Heart left ventricle (tissue), 16 donors: ENCODE data around the gene SLK. TPM values are rescaled to one million over a fixed set of nuclear protein-coding genes. Genes with fewer than 3 reads are reported as not detected.

Experiments used
- ATAC-seq, 4 donors: fragments of 200-7000 bp; cut with Tn5 transposase; one replicate each; pipeline ENCODE4 v1.9.1; 2020 to 2022; ENCODE audit warnings: moderate library complexity in 4 of 4, mild to moderate bottlenecking in 3 of 4, moderate number of reproducible peaks in 1 of 4
- DNase-seq, 5 donors: peaks; one replicate each; pipeline ENCODE4 v3.0.0-alpha.2; 2020
- H3K27ac ChIP-seq, 12 donors: fragments of 200-600 bp; sonication (generic) in 4 of 12; one replicate each; pipeline versions ENCODE4 v1.5.0 to v1.8.0; 2016 to 2022; ENCODE audit warnings: mild to moderate bottlenecking in 2 of 12
- H3K27me3 ChIP-seq, 9 donors: fragments of 200-600 bp; sonication (generic) in 2 of 9; one replicate each; pipeline versions ENCODE4 v1.5.1 to v1.8.0; 2016 to 2022; ENCODE audit warnings: mild to moderate bottlenecking in 3 of 9
- H3K36me3 ChIP-seq, 9 donors: fragments of 200-600 bp; sonication (generic) in 2 of 9; one replicate each; pipeline versions ENCODE4 v1.5.0 to v1.8.0; 2018 to 2022; ENCODE audit warnings: mild to moderate bottlenecking in 2 of 9
- H3K4me1 ChIP-seq, 12 donors: fragments of 200-600 bp; sonication (generic) in 4 of 12; one replicate each; pipeline versions ENCODE4 v1.5.0 to v1.8.0; 2016 to 2022; ENCODE audit warnings: mild to moderate bottlenecking in 3 of 12
- H3K4me3 ChIP-seq, 12 donors: fragments of 200-600 bp; sonication (generic) in 4 of 12; one replicate each; pipeline versions ENCODE4 v1.5.0 to v1.8.0; 2017 to 2022; ENCODE audit warnings: mild to moderate bottlenecking in 9 of 12, moderate library complexity in 4 of 12
- H3K9me3 ChIP-seq, 12 donors: fragments of 200-600 bp; sonication (generic) in 4 of 12; one replicate each; pipeline versions ENCODE4 v1.5.0 to v1.8.0; 2016 to 2022; ENCODE audit warnings: mild to moderate bottlenecking in 1 of 12
- CTCF ChIP-seq, 12 donors: fragments of 200-600 bp; sonication (generic) in 4 of 12; IDR thresholded peaks; one replicate each; pipeline versions ENCODE4 v1.5.0 to v1.8.0; 2018 to 2022; ENCODE audit warnings: antibody characterized with exemption in 12 of 12, mild to moderate bottlenecking in 5 of 12
- POLR2A ChIP-seq, 2 donors: fragments of 450-650 bp; IDR thresholded peaks; one replicate each; pipeline ENCODE4 v1.6.1; 2017; ENCODE audit warnings: antibody characterized with exemption in 2 of 2, mild to moderate bottlenecking in 2 of 2, moderate library complexity in 2 of 2
- WGBS, 4 donors: extraction: QIAGEN DNeasy Blood & Tissue Kit in 2 of 4; methylation state at CpG; one replicate each; pipeline versions ENCODE4 v1.1.5 to v1.1.7; 2013 to 2018; 5-methylcytosine and 5-hydroxymethylcytosine counted together
- intact Hi-C, 10 donors: fragments of 100-400 bp; cut with DNase I; formaldehyde crosslinking; loops; one replicate each; pipeline versions ENCODE4 v1.11.1 to v1.14.2; 2022
- polyA plus RNA-seq, 2 donors: library from polyadenylated mRNA; stranded (reverse); fragments of 200-250 nt; gene quantifications; one replicate each; pipeline ENCODE4 v1.2.3, GENCODE V29; 2013
- total RNA-seq, 9 donors: library from RNA; depleted of rRNA in 2 of 9; stranded (reverse); fragments of >200 nt in 2 of 9; fragmentation: NEBNext Ultra II Directional in 3 of 9; extraction: Animal tissue kit (Norgen Biotek cat#: 25700) in 3 of 9; gene quantifications; one replicate each; pipeline versions ENCODE4 v1.1.0 to v1.2.4, GENCODE V29; 2016 to 2023
- donor health status: ischemic (EF 13 %, LVEDD 7.1; RV severe dilation, severe dysfunction).
- donor health status: healthy with polysubstance abuse.
- donor health status: DM: no; HTN: yes; CAD: no.
- donor health status: DM: no; HTN: no; CAD: no.
- donor health status: ischemic (EF 25% LVEDD 6.9; RV normal size, moderate dysfunction).
- donor health status: ischemic (EF 25% LVEDD 5.7; RV mildly dilated, moderate dysfunction).
- donor health status: healthy.
- donor health status: DM: yes; HTN: yes; CAD: no.
- donor health status: ischemic (EF 35%, LVEDD 5.7; RV mildly dilated, moderate dysfunction).
- donor health status: nonischemic (EF 11% LVEDD 7.7; RV severe dilation, severe dysfunction).
- donor health status: DM: yes; HTN: yes; CAD: no.
- donor health status: PGD.
- donor health status: ischemic (EF 29% LVEDD 5.4; RV normal size, mild dysfunction).
- donor health status: nonischemic (EF 23%, LVEDD 6.1; RV moderate dilation, normal function).

Gene SLK
- total and polyA plus RNA-seq, 11 donors: 10.0 to 57.8 (median 45.2) TPM

- ATAC-seq (no peak), DNase-seq (no peak)
- Histone ChIP-seq H3K27me3 (no peaks in the 10 kb centered on the region), H3K4me3 (no peak overlapping the region), H3K36me3 (peaks cover 0 to 57% (median 43%) of the 10 kb centered on the region in 9 donors), H3K4me1 (peaks cover 0 to 32% (median 23%) of the 10 kb centered on the region in 12 donors), H3K27ac (no peak overlapping the region), H3K9me3 (no peaks in the 10 kb centered on the region)
- TF ChIP-seq CTCF (IDR thresholded peaks at IDR 0.05): no peak
- TF ChIP-seq POLR2A (IDR thresholded peaks at IDR 0.05): no peak
- intact Hi-C loops: no loop called here
- WGBS, 4 donors: 67 to 87% (median 71%) methylated on average over 3 of the region's 3 CpGs
Observed at GRCh38 chr10:103991393-103992128, 24.6 kb downstream of the SLK start.

- Histone ChIP-seq H3K27me3 (no peaks in the 10 kb centered on the region), H3K4me3 (no peak overlapping the region), H3K27ac (no peak overlapping the region), H3K9me3 (no peaks in the 10 kb centered on the region), H3K4me1 (peaks cover 0 to 11% (median 5%) of the 10 kb centered on the region in 12 donors), H3K36me3 (peaks cover 0 to 91% (median 73%) of the 10 kb centered on the region in 9 donors)
- intact Hi-C loops: no loop called here
- DNase-seq (no peak), ATAC-seq (no peak)
- WGBS, 4 donors: 85 to 90% (median 89%) methylated on average over 1 of the region's 1 CpG
- TF ChIP-seq POLR2A (IDR thresholded peaks at IDR 0.05) (no peak), CTCF (IDR thresholded peaks at IDR 0.05) (no peak)
Observed at GRCh38 chr10:103995134-103995533, 28.2 kb downstream of the SLK start.

GRCh38 chr10:103998805-103999204, 31.9 kb downstream of the SLK start:
- Histone ChIP-seq H3K9me3 (no peaks in the 10 kb centered on the region), H3K4me1 (peaks cover 0 to 3% (median 0%) of the 10 kb centered on the region in 12 donors), H3K27me3 (no peaks in the 10 kb centered on the region), H3K36me3 (peaks cover 0 to 95% (median 79%) of the 10 kb centered on the region in 9 donors), H3K4me3 (no peak overlapping the region), H3K27ac (no peak overlapping the region)
- WGBS, 4 donors: 97 to 99% (median 97%) methylated on average over 2 of the region's 2 CpGs
- ATAC-seq (no peak), DNase-seq (no peak)
- intact Hi-C loops: no loop called here
- TF ChIP-seq POLR2A (IDR thresholded peaks at IDR 0.05) (no peak), CTCF (IDR thresholded peaks at IDR 0.05) (no peak)

GRCh38 chr10:104002911-104003310, 36.0 kb downstream of the SLK start:
- WGBS, 4 donors: 91 to 100% (median 96%) methylated on average over 1 of the region's 1 CpG
- ATAC-seq (no peak), DNase-seq (no peak)
- TF ChIP-seq POLR2A (IDR thresholded peaks at IDR 0.05) (no peak), CTCF (IDR thresholded peaks at IDR 0.05) (no peak)
- H3K36me3 ChIP-seq: peaks cover 0 to 99% (median 97%) of the 10 kb centered on the region in 9 donors
- no peaks in the 10 kb centered on the region for H3K9me3 ChIP-seq
- no peak overlapping the region for H3K27ac ChIP-seq
- H3K27me3 ChIP-seq: no peaks in the 10 kb centered on the region
- H3K4me1 ChIP-seq: peaks cover 0 to 3% (median 0%) of the 10 kb centered on the region in 12 donors
- H3K4me3 ChIP-seq: no peak overlapping the region
- intact Hi-C loops: no loop called here
